GM23338 (cell line): ENCODE measurements around the gene ZNF831. TPM values are rescaled to one million over a fixed set of nuclear protein-coding genes. Genes with fewer than 3 reads are reported as not detected.

Experiments
- ATAC-seq: fragments of 200-7000 bp; cut with Tn5 transposase; 3 replicates; pipeline ENCODE4 v1.9.1; 2020
- DNase-seq: peaks from one replicate; pipeline ENCODE4 v3.0.0-alpha.2; 2015; ENCODE audit warnings: low spot score
- H2AFZ ChIP-seq: fragments of 200-600 bp; sonication (generic); 2 replicates; pipeline ENCODE4 v1.8.0; 2016; ENCODE audit warnings: antibody characterized with exemption, mild to moderate bottlenecking, moderate library complexity
- H3F3A ChIP-seq: fragments of 200-600 bp; sonication (generic); replicated peaks from 2 replicates; pipeline ENCODE4 v1.8.0; 2017; ENCODE audit warnings: antibody characterized with exemption, mixed run types, low read depth
- H3K27ac ChIP-seq: fragments of 200-600 bp; sonication (generic); 2 replicates; pipeline ENCODE4 v1.6.1; 2016; ENCODE audit warnings: low read depth
- H3K27me3 ChIP-seq: fragments of 200-600 bp; sonication (generic); 2 replicates; pipeline ENCODE4 v1.8.0; 2016; ENCODE audit warnings: mild to moderate bottlenecking, mixed run types, moderate library complexity; ENCODE audit not compliant: insufficient read depth
- H3K36me3 ChIP-seq: fragments of 200-600 bp; sonication (generic); 2 replicates; pipeline ENCODE4 v1.8.0; 2016; ENCODE audit warnings: mild to moderate bottlenecking; ENCODE audit not compliant: insufficient read depth
- H3K4me1 ChIP-seq: fragments of 200-600 bp; sonication (generic); 2 replicates; pipeline ENCODE4 v1.8.0; 2016; ENCODE audit warnings: mild to moderate bottlenecking, moderate library complexity; ENCODE audit not compliant: insufficient read depth
- H3K4me2 ChIP-seq: fragments of 200-600 bp; sonication (generic); 2 replicates; pipeline ENCODE4 v1.7.1; 2017; ENCODE audit warnings: mixed run types
- H3K4me3 ChIP-seq: fragments of 200-600 bp; sonication (generic); 2 replicates; pipeline ENCODE4 v1.6.1; 2016; ENCODE audit warnings: mixed run types
- H3K79me2 ChIP-seq: fragments of 200-600 bp; sonication (generic); replicated peaks from 2 replicates; pipeline ENCODE4 v1.8.0; 2017; ENCODE audit warnings: mild to moderate bottlenecking; ENCODE audit not compliant: insufficient read depth
- H3K9me2 ChIP-seq: fragments of 200-600 bp; sonication (generic); 2 replicates; pipeline ENCODE4 v1.8.0; 2017; ENCODE audit not compliant: insufficient read depth
- H4K20me1 ChIP-seq: fragments of 200-600 bp; sonication (generic); replicated peaks from 2 replicates; pipeline ENCODE4 v1.8.0; 2017; ENCODE audit warnings: mild to moderate bottlenecking; ENCODE audit not compliant: insufficient read depth
- H3K27ac Mint-ChIP-seq: 2 replicates; pipeline ENCODE4 v1.8.0; 2020; ENCODE audit warnings: inconsistent platforms, mild to moderate bottlenecking, moderate library complexity, mixed read lengths
- H3K27me3 Mint-ChIP-seq: 3 replicates; pipeline ENCODE4 v1.8.0; 2022; ENCODE audit warnings: low read depth, mild to moderate bottlenecking, moderate library complexity, mixed read lengths, inconsistent platforms; ENCODE audit not compliant: insufficient read depth, poor library complexity
- H3K36me3 Mint-ChIP-seq: 3 replicates; pipeline ENCODE4 v1.8.0; 2021; ENCODE audit warnings: low read depth, mild to moderate bottlenecking, inconsistent platforms, moderate library complexity, mixed read lengths
- H3K4me1 Mint-ChIP-seq: 3 replicates; pipeline ENCODE4 v1.8.0; 2020; ENCODE audit warnings: mild to moderate bottlenecking, inconsistent platforms, mixed read lengths
- H3K4me3 Mint-ChIP-seq: 3 replicates; pipeline ENCODE4 v1.8.0; 2021; ENCODE audit warnings: moderate library complexity, mild to moderate bottlenecking, inconsistent platforms, mixed read lengths
- H3K9me3 Mint-ChIP-seq: 3 replicates; pipeline ENCODE4 v1.8.0; 2020; ENCODE audit warnings: moderate library complexity, mild to moderate bottlenecking, inconsistent platforms, mixed read lengths
- CREB1 ChIP-seq: fragments of 250-450 bp; sonication (Bioruptor Pico); IDR thresholded peaks from 2 replicates; pipeline ENCODE4 v1.5.0; 2020; ENCODE audit warnings: low read depth, mild to moderate bottlenecking, moderate library complexity
- CTCF ChIP-seq, 2 experiments: fragments of 200-600 bp in 1 of 2; sonication (generic) in 1 of 2; conservative IDR thresholded peaks; 2 replicates each; pipeline versions ENCODE4 v1.5.1 to v1.6.1; 2016 to 2017; ENCODE audit warnings: antibody characterized with exemption in 2 of 2, low read depth in 2 of 2, mild to moderate bottlenecking in 2 of 2, moderate library complexity in 1 of 2
- ETS1 ChIP-seq: IDR thresholded peaks from 2 replicates; pipeline ENCODE4 v1.6.1; 2016; ENCODE audit warnings: antibody characterized with exemption
- EZH2 ChIP-seq: fragments of 200-600 bp; sonication (generic); IDR thresholded peaks from one replicate; pipeline ENCODE4 v1.8.0; 2017; ENCODE audit warnings: antibody characterized with exemption, mild to moderate bottlenecking, low read depth; ENCODE audit not compliant: unreplicated experiment
- EZH2phosphoT487 ChIP-seq: fragments of 200-600 bp; sonication (generic); IDR thresholded peaks from one replicate; pipeline ENCODE4 v1.8.1; 2018; ENCODE audit warnings: antibody characterized with exemption; ENCODE audit not compliant: unreplicated experiment
- JUNB ChIP-seq: IDR thresholded peaks from one replicate; pipeline ENCODE4 v1.6.1; 2016; ENCODE audit warnings: antibody characterized with exemption; ENCODE audit not compliant: unreplicated experiment
- NANOG ChIP-seq: IDR thresholded peaks from 2 replicates; pipeline ENCODE4 v1.6.1; 2016; ENCODE audit warnings: antibody characterized with exemption, borderline replicate concordance
- POLR2AphosphoS5 ChIP-seq: IDR thresholded peaks from 2 replicates; pipeline ENCODE4 v1.6.1; 2016; ENCODE audit warnings: antibody characterized with exemption, low read depth
- REST ChIP-seq: IDR thresholded peaks from one replicate; pipeline ENCODE4 v1.6.1; 2018; ENCODE audit warnings: antibody characterized with exemption; ENCODE audit not compliant: unreplicated experiment
- STAT1 ChIP-seq: IDR thresholded peaks from one replicate; pipeline ENCODE4 v1.6.1; 2016; ENCODE audit warnings: antibody characterized with exemption; ENCODE audit not compliant: unreplicated experiment
- ZNF331 ChIP-seq: fragments of 250-450 bp; sonication (Bioruptor Pico); IDR thresholded peaks from 2 replicates; pipeline ENCODE4 v1.5.0; 2020; ENCODE audit warnings: low read depth, mild to moderate bottlenecking, moderate library complexity
- ZNF462 ChIP-seq: fragments of 250-450 bp; sonication (Bioruptor Pico); IDR thresholded peaks from 2 replicates; pipeline ENCODE4 v1.5.0; 2020; ENCODE audit warnings: mild to moderate bottlenecking, moderate library complexity
- polyA plus RNA-seq: library from polyadenylated mRNA; unstranded; fragments of >200 nt; fragmentation: Nextera tagmentation; extraction: Ambion mirVana; gene quantifications from 2 replicates; pipeline ENCODE4 v1.2.1, GENCODE V29; 2016
- total RNA-seq: library from RNA; depleted of rRNA; stranded (reverse); fragments of >200 nt; shearing (Covaris generic); gene quantifications from 2 replicates; pipeline ENCODE4 v1.2.3, GENCODE V29; 2014

ZNF831 gene
- total and polyA plus RNA-seq, 2 experiments from 2014 or later, result not detected

- TF ChIP-seq REST (no peak), CREB1 (no peak), EZH2 (no peak), POLR2AphosphoS5 (no peak)
These were observed 10.3 kb upstream of the ZNF831 start (continued) for GRCh38 chr20:59153355-59153681.

GRCh38 chr20:59153832-59154231, 9.8 kb upstream of the ZNF831 start:
- DNase-seq (no peak), ATAC-seq (no peak)
- Histone ChIP-seq H3K4me1 (peaks cover 5% of the 10 kb centered on the region), H2AFZ (no peak overlapping the region), H3K27me3 (no peaks in the 10 kb centered on the region), H3K4me2 (no peak overlapping the region), H3K27ac (no peak overlapping the region), H3K36me3 (no peaks in the 10 kb centered on the region), H4K20me1 (no peaks in the 10 kb centered on the region), H3F3A (no peaks in the 10 kb centered on the region), H3K9me2 (0 out of 2 replicates have a peak, but pooled peaks cover 3% of the 10 kb centered on the region), H3K79me2 (no peaks in the 10 kb centered on the region), H3K4me3 (no peak overlapping the region)
- Mint-ChIP-seq H3K9me3 (no peaks in the 10 kb centered on the region; the same call in 2 of the 3 replicates), H3K27me3 (peaks cover 7% of the 10 kb centered on the region), H3K27ac (no peak overlapping the region), H3K4me3 (no peak overlapping the region), H3K4me1 (peaks cover 10% of the 10 kb centered on the region), H3K36me3 (no peaks in the 10 kb centered on the region)
- no peak for TF ChIP-seq EZH2
- TF ChIP-seq EZH2phosphoT487, result no peak
- no peak for TF ChIP-seq ZNF462
- no peak for TF ChIP-seq CTCF (conservative IDR thresholded peaks at IDR 0.05; ENCODE audit: low read depth in 2 of 2)
- TF ChIP-seq STAT1, result no peak
- TF ChIP-seq JUNB, result no peak
- no peak for TF ChIP-seq POLR2AphosphoS5
- no peak for TF ChIP-seq NANOG
- no peak for TF ChIP-seq ETS1
- TF ChIP-seq ZNF331 (CRISPR knock-in tag), result no peak
